ENCODE results near the gene NFATC2.

The NFATC2 gene

DNA sequence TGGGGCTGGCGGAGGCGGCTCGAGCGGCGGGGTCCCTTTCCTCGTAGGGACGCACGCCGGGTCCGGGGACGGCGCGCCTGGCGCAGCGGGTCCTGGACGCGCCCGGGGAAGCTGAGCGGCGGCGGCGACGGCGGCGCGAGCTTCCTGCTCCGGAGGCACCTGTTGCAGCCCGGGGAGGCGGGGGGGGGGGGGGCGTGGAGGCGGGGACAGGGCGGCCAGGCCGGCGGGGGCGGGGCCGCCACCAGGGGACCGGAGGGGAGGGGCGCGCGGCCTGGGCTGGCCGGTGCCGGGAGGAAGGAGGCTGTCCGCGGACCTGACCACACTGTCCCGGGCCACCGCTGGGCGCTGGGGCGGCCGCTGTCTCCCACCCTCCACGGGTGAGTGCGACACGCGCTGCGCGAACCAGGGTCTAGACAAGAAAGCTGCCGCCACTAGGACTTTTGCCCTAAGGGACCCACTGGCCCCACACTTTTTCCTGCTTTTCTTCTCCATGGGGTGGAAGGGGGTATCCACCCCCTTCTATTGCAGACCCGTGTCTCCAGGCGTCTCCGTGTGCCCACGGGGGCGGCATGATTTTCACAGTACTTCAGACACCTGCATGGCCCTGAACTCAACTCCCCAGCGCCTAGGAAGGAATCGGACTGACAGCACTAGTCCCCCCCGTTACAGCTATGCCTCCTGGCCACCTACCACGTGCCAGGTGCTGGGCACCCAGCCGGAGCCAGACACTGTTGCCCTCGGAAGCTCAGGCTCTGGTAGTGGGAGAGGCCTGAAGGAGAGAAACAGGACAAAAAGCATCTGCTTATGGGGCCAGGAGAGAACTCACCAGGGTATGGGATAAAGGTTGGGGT, at the start of gene NFATC2:
TSS of gene NFATC2 (minus strand) at position 149 of the 851 bp plus-strand sequence. CDS start 220 bp downstream, outside the sequence.
- peak in 1 of 2 donors; percentile 44 for DNase-seq (ENCODE audit: low read depth in 2 of 2)

DNA sequence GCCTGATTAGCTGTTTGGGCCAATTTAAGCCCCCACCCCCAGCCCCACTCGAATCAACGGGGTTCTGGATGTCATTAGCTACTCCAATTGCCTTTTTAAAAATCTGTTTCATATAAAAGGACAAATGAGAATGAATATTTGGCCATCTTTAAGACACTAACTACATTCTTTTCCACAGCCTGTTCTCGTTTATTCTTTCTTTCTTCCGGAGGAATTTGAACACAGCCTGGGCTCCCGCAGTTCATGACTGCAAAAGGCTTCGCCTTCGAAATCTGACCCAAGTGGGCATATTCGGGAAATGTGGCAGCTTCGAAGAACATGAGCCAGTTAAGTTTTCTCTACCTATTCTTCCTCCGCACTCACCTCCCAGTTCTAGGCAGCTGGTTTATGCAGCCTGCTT, 49.4 kb upstream of the NFATC2 start:
- no peak for DNase-seq (ENCODE audit: low read depth in 2 of 2)

DNA sequence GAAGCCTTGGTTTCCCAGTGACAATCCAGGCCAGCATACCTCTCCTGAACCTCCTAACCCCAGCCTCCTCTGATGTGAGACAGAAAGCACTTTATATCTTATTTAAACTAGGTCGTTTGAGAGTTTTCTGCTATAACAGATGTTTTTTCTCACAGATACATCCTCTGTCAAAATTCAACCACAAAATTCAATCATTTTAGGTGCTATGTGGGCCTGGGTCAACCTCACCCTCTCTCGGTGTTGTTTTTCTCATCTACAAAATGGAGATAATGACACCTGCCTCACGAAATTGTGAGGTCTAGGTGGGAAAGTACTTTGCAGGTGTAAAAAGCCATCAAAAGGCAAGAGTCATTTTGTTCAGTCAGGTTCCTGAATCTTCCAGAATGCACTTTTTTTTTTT, 46.2 kb upstream of the NFATC2 start:
- DNase-seq (ENCODE audit: low read depth in 2 of 2) = no peak

DNA sequence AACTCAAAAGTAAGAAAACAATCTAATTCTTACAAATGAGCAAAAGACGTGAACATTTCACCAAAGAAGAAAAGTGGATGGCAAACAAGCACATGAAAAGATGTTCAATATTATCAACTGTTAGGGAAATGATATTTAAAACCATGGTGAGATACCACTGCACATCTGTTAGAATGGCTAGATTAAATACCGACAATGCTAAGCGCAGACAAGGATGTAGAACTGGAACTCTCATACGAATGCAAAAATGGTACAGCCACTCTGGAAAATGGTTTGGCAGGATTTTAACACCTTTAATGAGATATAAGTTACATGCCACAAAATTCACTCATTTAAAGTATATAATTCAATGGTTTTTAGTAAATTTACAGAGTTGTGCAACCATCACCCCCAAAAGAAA, 44.6 kb upstream of the NFATC2 start:
- DNase-seq (ENCODE audit: low read depth in 2 of 2) = no peak

DNA sequence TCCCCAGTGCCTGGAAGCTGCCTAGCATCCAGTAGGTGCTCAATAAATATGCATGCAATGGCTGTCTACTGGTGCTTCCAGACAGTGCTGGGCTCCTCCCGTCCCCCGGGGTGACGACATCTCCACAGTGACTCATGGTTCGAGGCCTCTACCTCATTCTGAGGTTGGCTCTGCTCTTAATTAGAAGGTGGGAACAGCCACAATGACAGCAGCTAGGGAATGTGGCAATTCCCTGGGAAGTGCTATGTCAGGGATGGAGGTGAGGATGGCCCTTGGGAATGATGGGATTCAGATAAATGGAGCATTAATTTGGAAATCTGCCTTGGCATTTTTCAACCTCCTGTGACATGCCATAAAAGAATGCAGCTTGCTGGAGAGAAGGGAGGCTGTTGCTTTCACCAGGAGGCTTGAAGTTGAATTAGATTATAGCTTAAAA, 43.5 kb upstream of the NFATC2 start:
- no peak for DNase-seq (ENCODE audit: low read depth in 2 of 2)

DNA sequence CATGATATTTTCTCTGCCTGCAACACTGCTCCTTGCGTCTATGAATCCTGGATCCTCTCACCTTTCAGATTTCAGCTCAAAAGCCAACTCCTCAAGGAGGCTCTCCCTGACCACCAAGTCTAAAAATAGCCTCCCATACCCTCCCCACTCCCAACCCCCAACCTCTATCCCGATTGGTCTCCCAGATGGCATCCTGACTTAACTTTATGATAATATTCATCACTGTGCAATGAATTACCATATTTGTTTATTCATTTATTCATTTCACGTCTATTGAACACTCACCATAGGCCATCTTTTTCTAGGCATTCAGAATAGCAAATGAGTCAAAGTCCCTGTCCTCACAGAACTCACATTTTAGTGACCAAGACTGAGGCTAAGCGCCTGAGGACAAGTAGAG, 42.6 kb upstream of the NFATC2 start:
- DNase-seq (ENCODE audit: low read depth in 2 of 2) = no peak

DNA sequence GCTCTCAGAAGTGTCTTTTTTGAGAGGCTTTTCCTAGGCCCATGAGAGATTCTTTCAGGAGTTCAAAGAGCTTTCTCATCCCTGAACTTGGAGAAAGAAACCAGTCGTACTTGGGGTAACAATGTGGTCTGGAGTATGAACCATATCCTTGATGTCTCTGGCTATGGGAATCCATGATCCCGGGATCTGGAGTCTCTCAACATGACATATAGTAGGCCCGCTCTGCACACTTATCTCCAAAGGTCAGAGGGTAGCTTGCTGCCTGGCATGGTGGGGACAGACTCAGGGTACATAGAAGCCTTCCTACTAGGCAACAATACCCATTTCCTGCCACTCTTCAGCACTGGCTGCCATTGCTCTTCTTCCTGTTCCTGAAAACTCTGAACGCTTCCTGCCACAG, 42.2 kb upstream of the NFATC2 start:
- no peak for DNase-seq (ENCODE audit: low read depth in 2 of 2)

DNA sequence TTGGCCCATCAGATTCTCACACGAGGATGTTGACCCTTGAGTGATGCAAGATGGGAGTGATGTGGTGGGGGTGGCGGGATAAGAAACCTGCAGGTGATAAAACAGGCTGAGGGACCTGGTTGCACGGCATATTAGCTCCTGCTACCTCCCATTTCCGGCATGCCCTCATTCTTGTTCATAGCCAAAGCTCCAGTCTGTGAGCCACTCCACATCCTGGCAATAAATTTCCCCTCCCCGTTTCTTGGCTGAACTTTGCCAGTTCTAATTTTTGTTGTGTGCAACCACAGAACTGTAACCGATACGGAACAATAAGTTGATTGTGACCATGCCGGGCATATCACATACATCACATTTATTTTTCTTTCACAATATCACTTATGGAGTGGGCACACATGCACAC, 41.6 kb upstream of the NFATC2 start:
- no peak for DNase-seq (ENCODE audit: low read depth in 2 of 2)

DNA sequence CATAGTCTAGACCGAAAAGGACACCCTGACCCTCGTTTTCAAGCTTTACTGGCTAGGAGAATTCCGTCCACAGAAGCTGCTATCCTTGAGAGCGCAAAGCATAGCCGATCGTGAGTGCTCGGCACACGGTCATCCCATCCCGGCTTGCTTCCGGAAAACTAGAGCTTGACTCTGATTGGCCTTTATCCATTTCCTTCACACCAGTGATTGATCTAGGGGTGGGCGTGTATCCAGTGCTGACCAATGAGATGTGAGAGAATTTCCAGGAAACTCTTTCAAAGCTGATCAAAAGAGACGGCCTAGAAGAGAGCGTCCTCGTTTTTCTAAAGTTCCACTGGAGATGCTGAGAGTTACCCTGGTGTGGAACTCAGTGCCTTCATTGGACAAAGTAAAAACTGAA, 41.0 kb upstream of the NFATC2 start:
- DNase-seq (ENCODE audit: low read depth in 2 of 2) = no peak

DNA sequence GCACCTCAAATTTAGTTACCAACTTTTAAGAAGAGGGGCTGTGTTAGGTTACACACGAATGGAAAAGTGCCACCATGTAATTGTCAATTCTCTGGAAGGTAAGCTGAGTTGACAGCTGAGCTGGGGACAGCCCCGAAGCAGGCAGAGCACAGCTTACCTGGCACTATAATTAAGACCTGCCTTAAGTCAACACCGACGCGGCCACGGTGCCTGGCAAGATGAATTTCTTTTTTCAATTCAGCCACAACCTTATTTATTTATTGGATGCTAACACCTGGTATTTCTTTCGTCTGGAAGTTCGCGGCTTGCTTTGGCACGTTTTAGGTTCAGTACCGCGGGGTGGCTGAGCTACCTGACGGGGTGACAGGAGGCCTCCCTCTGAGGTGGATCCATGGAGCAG, 40.6 kb upstream of the NFATC2 start:
- no peak for DNase-seq (ENCODE audit: low read depth in 2 of 2)

DNA sequence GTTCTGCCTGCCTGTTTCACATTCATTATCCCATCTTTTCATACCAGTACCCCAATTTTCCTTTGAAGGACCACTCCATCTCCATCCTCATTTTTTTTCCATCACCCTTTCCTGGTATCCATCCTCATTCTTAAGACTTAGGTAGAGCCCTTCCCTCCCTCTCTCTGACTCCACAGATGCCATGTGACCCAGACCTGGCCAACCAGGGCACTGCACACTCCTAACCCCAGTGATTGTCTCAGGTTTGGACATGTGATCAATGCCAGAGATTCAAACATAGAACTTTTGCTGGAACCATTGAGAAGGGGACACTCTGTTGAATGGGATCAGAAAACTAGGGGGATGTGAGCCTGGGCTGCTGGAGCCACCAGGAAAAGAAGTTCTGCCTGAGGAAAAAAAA, 39.1 kb upstream of the NFATC2 start:
- no peak for DNase-seq (ENCODE audit: low read depth in 2 of 2)

DNA sequence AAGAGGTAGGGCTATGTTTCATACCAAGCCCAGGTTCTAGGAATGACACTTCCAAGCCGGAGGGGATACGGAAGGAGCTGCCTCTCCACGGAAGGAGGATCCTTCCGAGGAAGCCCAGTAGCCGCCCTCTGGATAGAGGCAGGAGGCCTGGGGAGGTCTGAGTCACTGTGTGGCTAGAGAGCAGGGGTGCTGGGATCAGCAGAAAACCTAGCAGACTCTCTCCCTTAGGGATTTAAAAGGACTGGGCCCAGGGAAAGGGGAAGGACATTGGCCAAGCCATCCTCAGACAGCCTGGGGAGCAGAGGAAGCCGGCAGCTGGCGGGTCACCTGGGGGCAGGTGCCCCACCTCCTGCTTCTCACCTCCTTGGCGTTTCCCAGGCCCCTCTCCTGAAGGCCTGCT, 36.6 kb upstream of the NFATC2 start:
- DNase-seq (ENCODE audit: low read depth in 2 of 2) = no peak

DNA sequence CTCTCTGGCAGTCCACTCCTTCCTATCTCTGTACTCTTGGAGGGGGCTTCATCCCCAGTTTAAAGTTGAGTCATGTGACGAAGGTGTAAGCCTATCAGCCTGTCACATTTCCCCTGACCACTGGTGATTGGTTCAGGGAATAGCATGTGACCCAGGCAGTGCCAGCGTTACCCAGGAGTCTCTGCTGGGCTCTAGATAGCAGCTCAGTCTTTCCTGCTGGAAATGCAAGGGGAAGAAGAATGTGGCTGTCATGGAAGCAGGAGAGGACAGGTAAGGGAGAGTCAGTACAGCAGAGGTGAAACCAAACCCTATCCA, 35.6 kb upstream of the NFATC2 start:
- DNase-seq (ENCODE audit: low read depth in 2 of 2) = no peak

DNA sequence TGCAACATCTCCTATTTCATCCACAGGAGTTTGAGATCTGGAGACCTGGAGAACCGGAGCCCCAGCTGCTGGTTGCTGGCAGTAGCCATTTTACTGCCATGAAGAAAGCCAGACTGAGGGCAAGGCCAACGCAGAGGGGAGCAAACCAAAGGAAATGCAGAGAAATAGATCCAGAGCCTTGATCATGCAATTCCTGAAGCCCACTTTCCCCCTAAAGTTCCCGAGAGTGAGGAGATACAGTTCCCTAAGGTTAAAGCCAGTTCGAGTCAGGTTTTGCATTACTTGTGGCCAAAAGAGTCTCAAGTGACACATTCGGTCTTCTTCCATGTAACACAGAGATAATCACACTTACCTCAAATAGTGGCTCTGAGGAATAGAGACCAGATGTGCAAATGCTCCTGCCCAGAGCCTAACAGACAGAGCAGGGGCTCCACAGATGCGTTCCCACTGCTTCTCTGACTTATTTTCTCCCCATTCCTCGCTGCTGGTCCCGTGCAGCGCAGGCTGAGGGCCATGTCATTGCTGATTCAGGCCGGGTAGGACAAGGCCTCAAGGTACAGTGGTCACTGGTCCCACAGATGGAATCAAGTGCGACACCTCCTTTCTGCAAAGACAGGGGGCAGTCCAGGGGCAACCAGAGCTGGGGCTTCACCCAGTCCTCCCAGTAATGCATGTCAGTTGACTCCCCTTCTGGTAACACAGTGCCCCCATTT, 35.1 kb upstream of the NFATC2 start:
- no peak for DNase-seq (ENCODE audit: low read depth in 2 of 2)

DNA sequence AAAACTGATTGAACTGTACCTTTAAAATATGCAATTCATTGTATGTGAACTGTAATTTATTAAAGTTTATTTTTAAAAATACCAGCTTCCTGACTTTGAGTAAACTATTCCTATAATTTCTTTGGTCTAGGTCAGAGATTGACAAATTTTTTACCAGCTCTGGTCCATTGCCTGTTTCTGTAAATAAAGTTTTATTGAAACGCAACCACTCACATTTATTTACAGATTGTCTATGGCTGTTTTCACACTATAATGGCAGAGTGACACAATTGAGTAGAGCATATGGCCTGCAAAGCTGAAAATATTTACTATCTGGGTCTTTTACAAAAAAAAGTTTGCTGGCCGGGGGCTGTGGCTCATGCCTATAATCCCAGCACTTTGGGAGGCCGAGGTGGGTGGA, 33.0 kb upstream of the NFATC2 start:
- no peak for DNase-seq (ENCODE audit: low read depth in 2 of 2)

DNA sequence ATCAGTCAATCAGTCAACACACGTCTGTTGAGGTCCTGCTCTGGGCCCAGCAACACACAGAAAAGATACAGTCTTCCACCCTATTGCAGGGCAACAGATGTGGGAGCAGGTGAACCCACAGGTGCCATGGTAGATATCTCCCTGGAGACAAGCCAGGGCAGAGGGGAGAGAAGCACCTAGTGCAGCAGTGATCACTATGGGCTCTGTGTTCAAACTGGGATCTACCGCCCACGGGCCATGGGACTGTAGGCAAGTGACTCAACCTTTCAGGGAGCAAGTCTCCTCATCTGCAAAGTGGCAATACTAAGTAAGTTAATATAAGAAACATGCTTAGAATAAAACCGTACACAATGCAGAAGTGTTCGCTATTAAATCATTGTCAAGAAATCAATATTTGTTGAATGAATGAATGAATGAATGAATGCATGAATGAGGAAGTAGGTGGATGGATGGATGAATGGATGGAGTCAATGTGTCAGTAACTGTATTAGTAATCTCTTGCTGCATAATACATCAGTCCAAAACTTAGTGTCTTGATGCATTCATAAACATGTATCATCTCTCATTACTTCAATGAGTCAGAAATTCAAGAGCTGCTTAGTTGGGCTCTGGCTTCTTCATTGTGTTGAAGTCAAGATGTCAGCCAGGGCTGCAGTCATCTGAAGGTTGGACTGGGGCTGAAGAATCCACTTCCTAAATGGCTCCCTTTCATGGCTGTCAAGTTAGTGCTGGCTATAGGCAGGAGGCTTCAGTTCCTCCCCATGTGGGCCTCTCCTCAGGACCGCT, 31.9 kb upstream of the NFATC2 start:
- no peak for DNase-seq (ENCODE audit: low read depth in 2 of 2)

DNA sequence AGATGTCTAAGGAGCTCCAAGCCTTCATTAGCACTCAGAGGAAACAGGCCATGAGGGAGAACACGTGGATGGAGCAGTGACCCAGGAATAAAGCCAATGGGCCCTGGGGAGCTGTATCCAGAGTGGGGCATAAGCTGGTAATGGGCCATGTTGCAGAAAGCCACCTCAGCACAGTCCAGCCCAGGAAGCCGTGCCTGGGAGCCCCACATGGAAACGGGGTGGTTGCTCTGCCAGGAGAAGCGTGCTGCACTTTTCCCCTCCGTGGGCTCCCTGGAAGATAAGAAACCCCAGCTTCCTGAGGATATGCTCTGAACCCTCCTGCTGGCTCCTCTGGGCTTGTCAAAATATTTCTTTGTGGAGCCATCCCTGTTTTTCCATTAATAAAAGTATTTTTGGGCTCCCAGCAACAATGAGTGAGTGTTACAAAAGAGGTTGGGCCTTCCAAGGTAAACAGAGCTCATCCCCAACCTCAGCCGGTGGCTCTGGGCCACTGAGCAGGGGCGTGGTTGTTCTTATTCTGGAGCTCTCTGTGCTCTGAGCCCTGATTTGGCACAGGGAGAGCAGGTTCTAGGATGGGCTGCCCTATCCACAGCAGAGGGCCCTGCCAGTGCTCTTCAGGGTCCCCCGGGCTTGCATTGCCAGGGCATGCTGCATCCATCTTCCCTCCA, 31.2 kb upstream of the NFATC2 start:
- no peak for DNase-seq (ENCODE audit: low read depth in 2 of 2)

DNA sequence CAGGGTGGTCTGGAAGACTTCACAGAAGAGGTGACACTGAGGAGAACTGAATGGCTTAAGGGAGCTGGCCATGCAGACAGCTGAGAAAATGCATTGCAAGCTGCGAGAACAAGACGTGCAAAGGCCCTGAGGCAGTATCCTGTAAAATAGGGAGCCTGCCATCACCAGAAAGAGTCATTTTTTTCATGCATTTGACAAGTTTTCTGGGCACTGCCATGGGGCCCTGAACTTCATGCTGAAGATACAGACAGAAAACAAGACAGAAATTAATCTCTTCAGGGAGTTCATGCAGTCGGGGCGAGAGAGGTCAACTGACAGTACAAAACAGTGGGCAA, 28.9 kb upstream of the NFATC2 start:
- DNase-seq (ENCODE audit: low read depth in 2 of 2) = no peak

DNA sequence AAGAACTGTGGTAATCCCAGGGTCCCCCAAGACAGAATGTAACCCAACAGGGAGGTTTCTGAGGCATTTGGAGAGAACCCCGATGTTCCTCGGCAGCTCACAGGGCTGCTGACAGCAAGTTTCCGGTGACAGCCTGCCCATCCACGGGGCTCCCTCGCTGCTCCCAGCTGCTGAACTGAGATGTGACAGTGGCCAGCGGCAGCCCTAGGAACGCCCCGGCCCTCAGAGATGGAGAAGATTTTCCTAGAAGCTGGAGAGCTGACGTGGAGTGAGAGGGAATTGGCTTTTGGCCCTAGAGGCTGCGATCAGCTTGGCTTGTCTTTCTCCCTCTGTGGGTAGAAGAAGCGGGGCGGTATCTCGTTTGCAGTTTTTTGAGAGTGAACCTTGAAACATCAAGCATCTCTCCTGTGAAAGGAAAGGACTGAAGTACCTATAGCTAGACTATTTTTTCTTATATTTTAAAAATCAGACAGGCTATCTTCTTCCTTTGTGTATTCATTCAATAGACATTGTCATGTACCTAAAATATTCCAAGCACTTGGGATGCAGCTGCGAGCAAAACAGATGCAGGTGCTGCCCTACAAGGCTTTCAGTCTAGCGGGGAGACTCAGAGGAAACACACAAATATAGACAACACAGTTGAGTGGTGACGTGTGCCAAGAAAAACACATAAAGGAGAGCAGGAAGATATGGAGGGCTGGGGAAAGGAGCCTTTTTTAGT, 28.4 kb upstream of the NFATC2 start:
- no peak for DNase-seq (ENCODE audit: low read depth in 2 of 2)

DNA sequence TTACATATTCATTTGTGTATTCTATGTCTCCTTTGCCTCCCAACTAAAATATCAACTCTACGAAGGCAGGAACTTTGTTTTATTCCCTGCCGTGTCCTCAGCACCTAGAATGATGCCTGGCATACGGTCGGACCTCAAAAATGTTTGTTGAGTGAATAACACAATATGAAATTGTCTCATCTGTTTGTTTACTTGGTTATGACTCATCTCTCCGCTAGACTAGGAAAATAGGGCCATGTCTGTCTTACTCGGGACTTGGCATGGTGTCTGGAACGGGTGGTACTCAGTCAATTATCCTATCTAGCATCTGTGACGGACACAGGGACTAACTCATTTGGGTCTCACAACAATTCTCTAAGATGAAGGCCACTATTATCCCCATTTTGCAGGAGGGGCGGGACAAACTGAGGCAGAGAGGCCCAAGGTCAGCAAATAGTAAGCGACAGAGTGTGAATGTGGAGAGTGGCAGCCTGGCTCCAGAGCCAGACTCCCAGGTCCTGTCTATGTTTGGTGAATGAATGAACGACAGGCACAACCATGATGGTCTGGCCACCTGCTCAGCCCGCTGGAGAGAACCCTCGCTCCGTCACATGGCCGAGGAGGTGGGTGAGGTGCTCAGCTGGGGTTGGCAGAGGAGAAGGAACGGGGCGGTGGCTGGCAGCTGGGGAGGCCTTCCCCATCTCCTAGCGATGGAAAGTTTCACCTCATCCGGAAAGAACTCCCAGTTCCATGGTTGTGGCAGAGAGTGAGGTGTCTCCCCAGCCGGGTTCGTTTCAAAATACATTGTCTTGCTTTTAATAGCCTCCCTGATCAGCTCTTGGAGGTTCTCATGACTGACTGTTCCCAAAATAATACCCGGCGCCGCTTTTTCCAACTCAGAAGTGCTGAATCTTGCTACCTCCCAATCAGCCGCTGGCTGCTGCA, 27.6 kb upstream of the NFATC2 start:
- DNase-seq (ENCODE audit: low read depth in 2 of 2) = no peak
